ENCODE results near the gene GIMAP5.
"Not testable (repeated sequence)": the region's sequence is repeated elsewhere in the genome, so short reads cannot be mapped to it uniquely, and the experiment has no call there.

GIMAP5 gene

DNA sequence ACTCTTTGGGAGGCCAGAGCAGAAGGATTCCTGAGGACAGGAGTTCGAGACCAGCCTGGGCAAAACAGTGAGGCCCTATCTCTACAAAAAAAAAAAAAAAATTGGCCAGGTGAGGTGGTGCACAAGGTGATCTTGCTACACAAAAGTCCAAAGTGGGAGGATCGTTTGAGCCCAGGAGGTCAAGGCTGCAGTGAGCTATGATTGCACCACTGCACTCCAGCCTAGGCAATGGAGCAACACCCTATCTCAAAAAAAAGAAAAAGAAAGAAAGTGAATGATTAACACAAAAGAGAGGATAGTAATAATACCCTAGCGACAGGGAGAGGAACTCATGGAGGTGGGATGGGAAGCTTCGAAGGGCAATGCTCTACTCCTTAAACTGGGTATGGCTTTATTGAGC lies 32.5 kb downstream of the GIMAP5 start:
- DNase-seq, result no peak

DNA sequence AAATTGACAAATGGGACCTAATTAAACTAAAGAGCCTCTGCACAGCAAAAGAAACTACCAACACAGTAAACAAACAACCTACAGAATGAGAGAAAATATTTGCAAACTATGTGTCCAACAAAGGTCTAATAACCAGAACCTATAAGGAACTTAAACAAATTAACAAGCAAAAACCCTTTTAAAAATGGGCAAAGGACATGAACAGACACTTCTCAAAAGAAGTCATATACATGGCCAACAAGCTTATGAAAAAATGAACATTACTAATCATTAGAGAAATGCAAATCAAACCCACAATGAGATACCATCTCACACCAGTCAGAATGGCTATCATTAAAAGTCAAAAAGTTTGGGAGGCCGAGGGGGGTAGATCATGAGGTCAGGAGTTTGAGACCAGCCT lies 36.9 kb downstream of the GIMAP5 start:
- DNase-seq, result not testable (repeated sequence)

DNA sequence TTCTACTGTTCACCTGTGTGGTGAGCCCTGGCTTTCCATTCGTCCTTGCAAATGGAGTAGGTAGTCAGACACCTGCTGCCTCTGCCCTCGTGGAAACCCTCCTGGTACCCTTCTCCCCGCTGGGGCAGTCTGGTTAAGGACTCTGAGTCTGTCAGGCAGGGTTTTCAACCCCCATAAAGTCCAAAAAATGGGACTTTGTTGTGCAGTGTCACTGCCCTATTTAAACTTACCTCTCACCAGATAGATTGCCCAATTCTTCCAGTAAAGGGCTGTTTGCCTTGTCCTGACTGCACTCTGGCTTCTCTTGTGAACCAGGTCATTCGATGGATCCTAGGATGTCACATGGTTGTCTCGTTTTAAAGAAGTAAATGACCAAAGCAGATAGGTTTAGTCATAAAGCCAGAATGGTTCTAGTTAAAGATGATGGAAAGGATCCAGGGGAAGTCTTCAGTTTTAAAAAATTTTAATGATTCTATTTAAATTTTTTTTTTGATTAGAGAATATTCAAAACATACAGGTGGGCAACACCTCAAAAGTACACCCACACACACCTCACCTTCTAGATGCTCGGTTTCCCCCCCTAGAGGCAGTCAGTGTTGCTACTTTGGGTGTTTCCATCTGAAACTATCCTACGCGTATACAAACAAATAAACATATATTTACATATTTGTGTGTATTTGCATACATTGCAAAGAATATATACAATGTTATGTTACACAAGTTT lies 41.0 kb downstream of the GIMAP5 start:
- DNase-seq, result no peak

DNA sequence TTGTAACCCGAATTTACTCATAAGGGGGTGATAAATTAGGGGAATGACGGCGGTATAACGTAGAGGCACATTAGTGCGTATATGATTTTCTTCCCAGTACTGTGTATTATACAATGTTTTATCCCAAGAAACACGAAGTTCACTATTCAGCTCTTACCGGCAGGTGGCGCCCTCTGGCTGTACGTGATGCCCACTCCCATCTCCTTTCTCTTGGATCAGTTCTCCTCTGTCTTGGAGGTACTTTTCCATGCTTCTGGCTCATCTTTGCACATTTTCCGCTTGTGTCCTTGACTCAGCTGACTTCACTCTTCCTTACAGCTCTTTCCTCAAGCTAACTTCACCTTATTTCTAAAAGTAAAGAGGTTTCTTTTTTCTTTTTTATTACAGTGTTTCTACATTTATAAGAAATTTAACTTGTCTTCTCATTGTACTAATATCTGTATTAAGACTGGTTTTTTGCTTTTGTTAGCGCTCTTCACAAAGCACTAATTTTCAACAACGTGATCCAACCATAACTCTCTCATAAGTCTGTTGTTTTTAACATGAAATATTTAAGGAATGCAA lies 41.6 kb downstream of the GIMAP5 start:
- peak in 47 of 56 donors; percentile 11 to 92 (median 56) for DNase-seq

DNA sequence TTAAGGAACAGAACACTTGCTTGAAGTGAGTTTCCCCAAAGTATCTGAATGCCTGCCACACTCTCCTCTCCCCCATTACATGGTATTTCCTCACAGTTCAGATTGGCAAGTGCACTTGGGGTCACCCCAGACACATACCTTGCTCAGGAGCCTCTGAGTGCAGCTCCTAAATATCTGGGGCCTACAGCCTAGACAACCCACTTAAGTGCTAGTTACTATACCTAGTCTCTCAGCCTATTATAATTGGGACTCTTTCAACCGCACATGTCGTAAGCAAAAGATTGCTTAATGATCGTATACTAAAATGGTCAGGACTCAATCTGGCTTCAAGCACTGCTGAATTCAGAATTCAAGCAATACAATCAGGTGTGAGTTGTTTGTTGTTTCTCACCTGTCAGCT lies 43.1 kb downstream of the GIMAP5 start:
- no peak for DNase-seq

DNA sequence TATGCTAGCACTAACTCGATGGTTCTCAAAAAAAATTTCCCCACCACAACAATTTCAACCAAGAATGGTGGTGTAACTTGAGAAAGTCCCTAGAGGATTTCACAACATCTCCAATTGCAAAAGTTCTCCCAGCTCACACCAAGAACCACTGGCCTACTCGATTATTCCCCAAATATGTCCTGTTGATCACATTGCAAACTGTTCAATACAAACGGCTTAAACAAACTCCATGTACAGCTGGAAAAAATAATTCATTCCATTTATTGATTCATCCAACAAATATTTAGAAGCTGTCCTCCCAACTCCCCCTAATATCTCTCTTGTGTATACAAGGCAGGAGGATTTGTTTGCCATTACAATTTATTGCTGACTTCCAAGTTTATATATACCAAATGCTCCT lies 43.9 kb downstream of the GIMAP5 start:
- no peak for DNase-seq

DNA sequence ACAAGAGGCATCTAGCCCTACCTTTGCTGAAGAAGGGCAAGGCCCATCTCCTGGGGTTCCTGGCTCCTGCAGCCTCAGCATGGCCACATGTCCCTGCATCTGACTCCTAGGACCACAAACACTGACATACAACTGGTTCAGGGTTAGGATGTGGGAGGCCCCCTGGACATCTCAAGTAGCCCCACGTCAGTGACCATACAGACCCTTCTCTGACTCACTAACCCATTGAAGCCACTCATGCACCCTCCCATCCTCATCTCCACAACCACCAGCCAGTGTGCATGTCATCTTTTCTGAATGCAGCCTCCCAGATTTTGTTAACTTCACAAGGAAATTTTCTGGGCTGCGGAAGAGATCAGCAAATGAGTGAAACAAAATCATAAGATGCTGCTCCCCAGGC lies 44.7 kb downstream of the GIMAP5 start:
- DNase-seq, result no peak

GRCh38 chr7:150784120-150784736 lies 47.0 kb downstream of the GIMAP5 start:
- DNase-seq, result no peak

DNA sequence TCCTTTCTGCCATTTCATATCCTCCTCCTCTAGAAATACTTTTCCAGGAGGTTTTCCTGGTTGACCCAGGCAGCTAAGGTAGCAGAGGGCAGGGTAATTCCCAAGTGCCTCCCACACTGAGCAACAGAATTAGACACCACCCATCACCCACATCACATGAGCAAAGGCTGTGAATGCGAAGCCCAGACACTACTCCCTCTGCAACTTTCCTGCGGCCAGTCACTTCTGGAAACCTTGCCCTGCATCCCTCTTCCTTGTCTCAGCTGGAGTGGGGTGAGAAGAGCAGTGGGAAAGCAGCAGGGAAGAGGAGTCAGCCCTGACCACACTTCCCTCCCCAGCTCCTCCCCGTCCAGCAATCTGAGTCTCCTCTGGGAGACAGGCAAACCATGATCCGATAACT lies 47.7 kb downstream of the GIMAP5 start:
- DNase-seq, result no peak

DNA sequence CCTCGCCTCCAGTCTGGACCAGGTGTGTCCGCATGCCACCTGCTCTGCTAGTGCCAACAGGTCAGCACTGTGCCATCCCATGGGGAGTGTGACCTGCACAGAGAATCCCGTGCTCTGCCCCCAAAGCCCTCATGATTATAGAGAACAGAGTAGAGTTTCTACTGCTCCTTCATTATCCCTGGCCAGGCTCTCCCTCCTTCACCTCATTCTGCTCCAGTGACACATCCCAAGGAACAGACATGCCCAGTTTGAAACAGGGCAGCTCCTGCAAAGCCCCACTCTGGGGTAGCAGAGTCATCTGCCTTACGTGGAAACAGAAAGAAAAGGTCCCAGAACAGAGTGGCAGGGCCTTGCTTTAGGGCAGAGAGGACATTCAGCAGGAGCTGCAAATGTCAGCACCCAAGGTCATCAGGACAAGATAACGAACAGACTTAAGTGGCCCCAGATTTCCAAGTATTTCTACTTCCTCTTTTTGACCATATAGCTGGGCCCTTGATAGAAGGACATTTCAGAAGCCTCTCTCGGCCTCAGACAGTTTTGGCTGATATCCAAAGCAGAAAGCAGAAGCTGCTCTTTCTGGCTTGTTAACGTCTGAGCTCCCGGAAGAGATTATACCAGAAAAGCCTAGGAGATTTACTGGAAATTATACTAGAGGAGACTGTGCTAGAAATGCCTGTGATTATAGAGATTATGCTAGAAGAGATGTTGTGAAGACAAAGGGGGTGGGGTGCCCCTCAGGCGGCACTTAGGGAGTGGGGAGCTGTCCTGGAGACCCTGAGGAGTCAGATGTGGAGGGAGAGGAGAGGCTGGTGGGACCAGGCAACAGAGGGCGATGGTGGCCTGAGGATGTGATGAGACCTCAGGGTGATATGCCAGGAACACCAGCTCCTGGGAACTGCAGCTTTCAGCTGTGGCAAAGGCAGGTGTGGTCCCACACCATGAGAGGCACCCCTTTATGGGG lies 50.4 kb downstream of the GIMAP5 start:
- DNase-seq, result peak in 2 of 56 donors; percentile 8 to 24

GRCh38 chr7:150788474-150789269 lies 51.5 kb downstream of the GIMAP5 start:
- no peak for DNase-seq

- DNase-seq, result no peak
Observed at GRCh38 chr7:150790416-150791075, 53.3 kb downstream of the GIMAP5 start.

DNA sequence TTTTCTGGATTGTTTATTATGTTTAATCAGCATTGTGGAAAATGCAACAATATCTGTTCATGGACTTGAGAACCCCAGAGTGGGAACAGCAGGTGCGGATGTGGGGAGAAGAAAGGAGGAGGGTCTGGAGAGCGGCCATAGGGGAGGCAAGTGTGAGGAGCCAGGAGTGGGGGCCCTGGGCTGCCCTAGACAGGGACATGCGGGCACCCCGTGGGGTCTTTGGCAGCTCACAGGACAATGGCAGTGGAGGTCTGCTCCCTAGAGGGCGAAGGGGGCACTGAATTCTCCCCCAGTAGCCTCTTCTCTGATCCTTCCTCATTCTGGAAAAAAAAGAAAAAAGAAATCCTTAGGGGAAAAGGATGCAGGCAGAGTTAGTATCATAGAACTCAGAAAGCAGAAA lies 54.1 kb downstream of the GIMAP5 start:
- no peak for DNase-seq

GRCh38 chr7:150791746-150792452 lies 54.7 kb downstream of the GIMAP5 start:
- DNase-seq, result no peak

Data from nucleus accumbens (tissue), 56 donors.